Midbrain (tissue), 1 donor: Measurements from ENCODE around the gene LHPP.
A peak's percentile ranks its signal among the peaks of the same experiment; 100 is the strongest.

Source experiments
- DNase-seq: peaks from one replicate; lab custom pipeline; 2025; lab: John Stamatoyannopoulos, UW

LHPP gene

DNA sequence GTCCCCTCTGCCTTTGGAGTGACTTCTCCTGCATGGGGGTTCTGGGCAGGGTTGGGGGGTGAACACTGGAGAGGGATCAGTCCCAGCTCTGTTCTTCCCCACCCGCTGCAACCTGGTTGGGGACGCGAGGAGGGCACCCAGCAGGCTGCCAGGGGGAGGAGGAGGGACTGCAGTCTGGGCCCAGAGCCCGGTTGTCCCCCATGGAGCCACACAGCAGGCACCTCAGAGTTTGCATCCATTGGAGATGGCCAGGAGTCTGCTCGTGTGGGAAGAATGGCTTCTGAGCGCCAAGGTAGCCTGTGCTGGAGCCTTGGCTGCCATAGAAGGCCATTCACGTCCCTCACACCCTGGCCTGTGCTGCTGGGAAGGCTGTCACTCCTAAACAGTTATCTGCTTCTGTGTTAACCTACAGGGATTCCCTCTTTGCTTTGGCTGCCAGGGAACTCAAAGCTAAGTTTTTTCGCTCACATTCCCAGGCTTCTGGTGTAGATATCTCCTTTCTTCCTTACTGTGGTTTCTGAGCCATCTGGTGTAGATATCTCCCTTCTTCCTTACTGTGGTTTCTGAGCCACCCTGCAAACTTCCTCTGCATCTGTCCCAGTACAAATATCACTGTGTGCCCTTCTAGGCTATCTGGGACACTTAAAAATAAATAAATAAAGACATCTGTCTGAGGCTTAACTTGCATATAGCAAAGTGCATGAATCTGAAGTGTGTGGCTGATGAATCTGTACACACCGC, 133.7 kb downstream of the LHPP start:
- no peak for DNase-seq

- no peak for DNase-seq
Observed at GRCh38 chr10:124596116-124596785, 134.6 kb downstream of the LHPP start.

- DNase-seq = no peak
Observed at GRCh38 chr10:124596962-124597845, 135.6 kb downstream of the LHPP start.

DNA sequence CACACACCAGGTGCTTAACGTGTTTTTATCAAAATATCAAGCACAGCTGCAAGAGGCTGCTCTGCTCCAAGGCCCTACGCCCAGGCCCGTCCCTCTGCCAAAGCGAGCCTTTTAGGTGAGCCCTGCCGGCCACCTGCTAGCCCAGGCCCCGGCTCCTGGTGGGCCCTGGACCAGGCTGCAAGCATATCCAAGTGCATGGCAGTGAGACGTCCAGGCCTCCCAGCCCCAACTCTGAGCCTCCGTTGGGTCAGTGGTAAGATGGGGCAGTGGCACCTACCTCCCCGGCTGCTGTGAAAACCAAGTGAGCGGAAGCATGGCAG, 136.2 kb downstream of the LHPP start:
- no peak for DNase-seq

DNA sequence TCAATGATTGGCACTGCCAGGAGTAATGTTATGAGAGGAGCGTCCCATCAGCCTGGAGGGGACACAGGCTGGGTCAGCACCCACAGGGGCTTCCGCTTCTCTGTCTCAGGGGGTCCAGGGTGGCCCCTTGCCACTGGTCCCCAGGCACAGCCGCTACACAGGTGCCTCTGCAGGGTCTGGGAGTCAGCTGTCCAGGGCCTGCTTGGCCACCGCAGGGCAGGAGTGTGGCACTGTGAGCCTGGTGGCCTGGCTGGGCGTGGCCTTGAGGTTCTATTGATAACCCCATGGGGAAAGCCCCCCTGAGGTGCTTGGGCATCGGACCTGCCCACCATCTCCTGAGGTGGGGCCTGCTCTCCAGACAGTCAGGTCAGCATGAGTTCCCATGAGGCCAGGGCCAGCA, 136.6 kb downstream of the LHPP start:
- no peak for DNase-seq

DNA sequence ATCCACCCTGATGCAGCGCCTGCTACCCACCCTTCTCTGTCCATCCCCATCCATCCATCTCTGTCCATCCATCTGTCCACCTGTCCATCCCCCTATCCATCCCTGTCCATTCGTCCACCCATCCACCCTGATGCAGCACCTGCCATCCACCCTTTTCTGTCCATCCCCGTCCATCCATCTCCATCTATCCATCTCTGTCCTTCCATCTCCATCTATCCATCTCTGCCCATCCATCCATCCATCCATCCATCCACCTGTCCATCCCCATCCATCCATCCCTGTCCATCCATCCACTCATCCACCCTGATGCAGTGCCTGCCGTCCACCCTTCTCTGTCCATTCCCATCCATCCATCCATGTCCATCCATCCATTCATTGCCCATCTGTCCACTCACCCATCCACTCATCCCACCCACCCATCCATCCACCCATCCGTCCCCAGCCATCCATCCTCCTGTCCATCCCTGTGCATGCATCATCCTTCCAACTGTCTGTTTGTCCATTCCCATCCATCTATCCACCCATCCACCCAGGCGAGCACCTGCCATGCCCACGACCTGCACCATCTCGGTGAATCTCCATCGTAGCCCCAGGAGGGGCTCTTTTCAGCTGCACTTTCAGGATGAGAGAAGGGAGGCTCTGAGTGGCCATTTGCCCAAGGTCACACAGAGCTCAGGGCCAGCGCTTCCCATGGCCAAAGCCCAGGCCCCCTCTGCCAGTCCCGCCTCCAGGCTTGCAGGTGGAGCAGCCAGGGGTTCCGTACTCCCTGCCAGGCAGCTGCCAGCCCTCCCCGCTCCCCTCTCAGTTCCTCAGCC, 137.4 kb downstream of the LHPP start:
- DNase-seq = no peak

DNA sequence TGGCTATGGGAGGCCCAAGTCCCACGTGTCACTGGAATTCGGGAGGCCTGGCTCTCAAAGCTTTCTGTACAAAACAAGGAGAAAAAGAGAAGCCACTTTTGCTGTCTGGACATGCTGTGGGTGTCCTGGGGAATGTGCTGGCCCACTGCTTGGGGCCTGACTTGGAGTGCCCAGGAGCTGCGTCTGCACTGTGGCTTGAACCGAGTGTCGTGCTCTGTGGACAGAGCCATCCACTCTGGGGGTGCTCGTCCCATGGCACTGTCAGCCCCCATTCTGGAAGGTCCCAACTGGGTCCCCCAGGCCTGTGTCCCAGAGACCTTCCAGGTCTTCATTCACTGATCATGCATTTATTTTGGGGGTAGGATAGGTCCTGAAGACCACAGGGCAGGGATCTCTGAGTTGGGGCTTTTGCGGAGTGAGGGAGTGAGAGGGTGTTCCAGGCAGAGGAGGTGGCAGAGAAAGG, 138.0 kb downstream of the LHPP start:
- DNase-seq = no peak

DNA sequence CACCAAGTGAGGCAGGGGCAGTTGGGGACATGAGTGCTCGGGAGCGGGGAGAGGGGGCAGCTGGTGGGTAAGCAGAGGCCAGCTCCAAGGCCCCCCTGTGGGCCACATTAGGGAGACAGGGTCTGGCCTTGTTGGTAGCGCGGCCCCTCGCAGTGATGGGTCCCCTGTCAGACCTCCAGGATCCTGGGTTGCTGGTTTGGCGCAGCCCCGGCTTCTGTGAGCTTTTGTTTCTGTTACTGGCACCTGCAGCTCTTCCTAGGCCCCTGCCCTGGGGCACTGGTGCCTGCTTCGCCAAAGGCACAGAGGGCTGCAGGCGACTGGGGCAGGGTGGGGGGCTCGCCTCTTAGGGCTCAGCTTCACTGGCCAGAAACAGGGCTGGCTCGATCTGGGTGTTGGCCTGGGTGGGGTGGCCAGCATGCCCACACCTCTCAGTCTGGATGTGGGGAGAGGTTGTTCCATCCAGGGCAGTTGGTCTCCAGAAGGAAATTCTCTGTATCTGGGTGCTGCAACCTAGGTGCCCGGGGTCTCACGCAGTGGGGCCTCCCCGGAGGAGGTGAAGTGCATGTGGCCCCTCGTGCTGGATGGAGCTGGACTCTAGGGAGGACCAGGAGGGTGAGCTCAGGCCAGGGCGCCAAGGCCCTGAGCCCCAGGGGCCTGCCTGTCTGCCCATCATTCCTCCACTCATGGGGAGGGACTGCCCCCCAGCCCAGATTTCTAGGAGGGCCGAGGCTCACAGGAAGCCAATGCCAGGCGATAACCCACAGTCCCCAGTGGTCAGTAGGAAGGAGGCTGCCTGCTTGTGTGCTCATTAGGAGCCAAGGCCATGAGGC, 138.6 kb downstream of the LHPP start:
- DNase-seq = no peak

DNA sequence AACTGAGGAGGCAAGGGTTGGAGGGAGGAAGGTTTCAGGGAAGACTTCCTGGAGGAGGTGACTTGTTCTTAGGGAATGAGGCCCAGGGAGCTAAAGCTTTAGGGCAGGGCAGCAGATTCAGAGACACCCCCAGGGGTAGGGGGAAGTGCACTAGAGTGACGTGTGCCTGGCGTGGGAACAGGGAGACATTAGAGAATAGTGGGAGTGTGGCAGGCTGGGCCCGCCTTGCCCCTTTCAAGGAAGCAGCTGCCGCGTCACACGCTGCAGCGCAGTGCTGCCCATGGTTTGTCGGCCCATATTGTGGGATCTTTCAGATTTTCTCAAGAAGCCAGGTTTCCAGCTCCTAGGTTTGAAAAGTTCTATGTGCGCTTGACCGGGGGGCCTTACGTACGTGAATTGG, 139.4 kb downstream of the LHPP start:
- no peak for DNase-seq

GRCh38 chr10:124601431-124602120, 140.0 kb downstream of the LHPP start:
- no peak for DNase-seq

DNA sequence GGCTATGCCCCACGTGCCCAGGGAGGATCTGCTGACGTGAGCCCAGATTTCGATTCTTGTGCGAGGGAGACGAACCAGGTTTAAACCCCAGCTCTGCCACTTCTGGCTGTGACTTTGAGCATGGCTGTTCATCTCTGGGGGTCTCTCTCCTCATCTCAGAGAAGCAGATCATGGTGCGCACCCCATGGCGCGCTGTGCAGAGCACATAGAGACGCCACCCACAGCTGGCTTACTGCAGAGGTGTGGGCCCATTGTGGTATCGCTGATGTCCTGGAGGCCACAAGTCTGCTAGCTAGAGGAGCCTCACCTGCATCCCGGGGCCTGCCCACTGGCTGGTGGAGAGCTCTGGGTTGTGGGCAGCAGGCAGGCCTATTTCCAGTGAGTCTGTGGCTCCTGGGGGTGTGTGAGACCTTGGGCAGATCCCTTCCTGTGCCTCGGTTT, 140.5 kb downstream of the LHPP start:
- no peak for DNase-seq

- no peak for DNase-seq
Observed at GRCh38 chr10:124602646-124603365, 141.2 kb downstream of the LHPP start.

- DNase-seq = no peak
Observed at GRCh38 chr10:124603376-124604213, 142.0 kb downstream of the LHPP start.

- DNase-seq = peak; percentile 71
Observed at GRCh38 chr10:124604214-124605000, 142.8 kb downstream of the LHPP start.

DNA sequence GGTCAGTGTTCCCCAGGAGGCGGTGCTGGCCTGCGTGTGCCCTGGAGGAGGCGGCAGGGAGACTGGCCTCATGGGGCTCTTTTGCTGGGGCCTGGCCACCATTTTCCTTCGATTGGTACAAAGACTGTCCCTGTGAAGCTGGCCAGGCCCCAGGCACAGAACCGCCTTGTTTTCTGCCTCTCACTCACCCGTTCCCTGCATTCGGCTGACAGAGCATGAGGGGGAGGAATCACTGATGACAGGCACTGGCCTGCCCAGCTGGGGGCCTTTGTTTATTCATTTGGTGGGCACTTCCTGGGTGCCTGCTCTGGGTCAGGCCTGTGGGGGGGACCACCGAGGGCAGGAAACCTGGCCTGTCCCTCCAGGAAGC, 143.4 kb downstream of the LHPP start:
- peak; percentile 86 for DNase-seq

DNA sequence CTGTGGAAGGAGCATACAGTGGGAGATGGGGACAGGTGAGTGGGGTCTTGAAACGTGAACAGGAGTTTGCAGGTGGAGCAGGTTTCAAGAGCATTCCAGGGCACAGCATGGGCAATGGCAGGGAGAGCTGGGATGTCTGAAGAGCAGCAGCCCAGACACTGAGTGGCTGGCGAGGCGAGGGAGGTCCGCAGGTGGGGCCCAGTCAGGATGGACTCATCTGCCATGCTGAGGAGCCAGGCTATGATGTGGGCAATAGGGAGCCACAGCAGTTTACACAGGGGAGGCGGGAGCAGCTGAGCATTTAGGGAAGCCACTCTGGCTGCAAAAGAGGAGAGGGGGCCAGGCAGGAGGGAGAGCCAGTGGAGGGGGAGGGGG, 143.8 kb downstream of the LHPP start:
- DNase-seq = no peak

DNA sequence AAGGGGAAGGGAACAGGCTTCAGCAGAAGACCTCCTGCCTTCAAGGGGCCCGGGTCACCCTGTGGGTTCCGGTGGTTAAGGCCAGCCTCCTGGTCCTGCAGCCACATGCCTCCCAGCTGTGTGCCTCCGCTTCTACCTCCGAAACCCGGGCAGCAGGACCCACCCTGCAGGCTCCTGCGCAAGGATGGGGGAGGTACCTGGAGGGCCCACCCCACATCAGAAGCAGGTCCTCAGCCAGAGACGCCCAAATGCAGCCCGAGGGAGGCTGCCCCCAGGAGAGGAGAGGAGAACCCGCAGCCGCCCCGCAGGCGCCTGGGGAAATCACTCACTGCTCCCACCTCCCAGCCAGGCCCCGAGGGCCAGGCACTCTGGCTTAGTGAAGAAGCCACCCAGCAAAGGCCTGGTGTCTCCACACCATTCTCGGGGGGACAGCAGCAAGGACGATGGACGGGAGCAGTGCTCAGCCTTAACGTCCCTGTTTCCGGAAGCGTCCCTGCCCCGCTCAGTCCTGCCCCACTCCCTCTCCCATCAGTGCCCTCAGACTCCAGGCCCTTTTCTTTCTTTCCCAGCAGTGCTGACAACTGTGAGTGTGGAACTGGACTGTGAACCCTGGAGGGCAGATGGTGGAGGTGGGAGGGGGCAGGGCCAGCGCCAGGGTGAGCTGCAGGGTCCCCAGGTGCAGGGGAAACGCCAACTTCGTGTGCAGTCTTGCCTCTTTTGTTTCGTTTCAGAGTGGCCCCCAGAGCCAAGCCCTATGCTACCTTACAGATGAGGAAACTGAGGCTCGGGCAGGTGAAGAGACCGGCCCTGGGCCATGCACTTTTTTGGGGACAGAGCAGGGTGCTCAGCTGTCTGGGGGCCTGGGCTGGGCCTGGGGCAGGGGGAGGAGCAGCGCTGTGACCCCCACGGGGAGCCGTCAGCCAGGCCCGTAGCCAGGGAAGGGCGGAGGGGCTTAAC, 144.5 kb downstream of the LHPP start:
- DNase-seq = no peak
